ENCODE measurements around the gene PDGFB. TPM values are rescaled to one million over a fixed set of nuclear protein-coding genes. Genes with fewer than 3 reads are reported as not detected.
"Not testable (repeated sequence)": the region's sequence is repeated elsewhere in the genome, so short reads cannot be mapped to it uniquely, and the experiment has no call there.

PDGFB gene
- total RNA-seq, 2 donors from 2014 or later, result 10.8 to 12.6 TPM

DNA sequence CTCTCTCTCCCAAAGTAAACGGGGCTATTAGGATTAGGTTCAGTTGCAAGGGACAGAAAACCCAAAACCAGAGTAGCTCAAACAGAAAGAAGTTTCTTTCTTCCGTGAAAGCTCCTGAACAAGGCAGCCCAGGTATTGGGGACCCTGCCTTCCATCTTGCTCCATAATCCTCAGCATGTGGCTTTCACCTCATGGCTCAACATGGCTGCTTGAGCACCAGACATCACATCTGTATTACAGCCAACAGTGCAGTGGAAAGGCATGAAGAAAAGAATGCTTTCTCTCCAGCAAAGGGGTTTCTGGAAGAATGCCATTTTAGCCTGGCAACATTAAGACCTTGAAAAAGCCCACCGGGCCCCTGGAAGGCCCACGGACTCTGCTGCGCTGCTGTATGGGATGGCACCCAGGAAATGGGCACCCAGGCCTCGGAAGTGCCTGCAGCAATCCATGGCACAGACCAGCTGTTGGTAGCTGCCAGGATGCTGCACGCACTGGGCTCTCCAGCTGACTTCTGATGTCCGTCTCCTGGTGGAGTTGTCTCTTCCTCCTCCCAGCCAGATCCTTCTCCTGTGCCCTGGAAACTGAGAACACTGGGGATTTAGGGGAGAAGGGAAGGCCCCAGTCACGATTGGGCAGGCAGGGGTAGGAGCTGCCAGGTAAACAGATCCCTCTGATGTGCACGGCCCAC lies 22.6 kb downstream of the PDGFB start:
- H3K4me3 ChIP-seq, result no peak overlapping the region
- no peaks in the 10 kb centered on the region for H3K27me3 ChIP-seq (replicated peaks; ENCODE audit: insufficient read depth)
- TF ChIP-seq, protein P1, sequence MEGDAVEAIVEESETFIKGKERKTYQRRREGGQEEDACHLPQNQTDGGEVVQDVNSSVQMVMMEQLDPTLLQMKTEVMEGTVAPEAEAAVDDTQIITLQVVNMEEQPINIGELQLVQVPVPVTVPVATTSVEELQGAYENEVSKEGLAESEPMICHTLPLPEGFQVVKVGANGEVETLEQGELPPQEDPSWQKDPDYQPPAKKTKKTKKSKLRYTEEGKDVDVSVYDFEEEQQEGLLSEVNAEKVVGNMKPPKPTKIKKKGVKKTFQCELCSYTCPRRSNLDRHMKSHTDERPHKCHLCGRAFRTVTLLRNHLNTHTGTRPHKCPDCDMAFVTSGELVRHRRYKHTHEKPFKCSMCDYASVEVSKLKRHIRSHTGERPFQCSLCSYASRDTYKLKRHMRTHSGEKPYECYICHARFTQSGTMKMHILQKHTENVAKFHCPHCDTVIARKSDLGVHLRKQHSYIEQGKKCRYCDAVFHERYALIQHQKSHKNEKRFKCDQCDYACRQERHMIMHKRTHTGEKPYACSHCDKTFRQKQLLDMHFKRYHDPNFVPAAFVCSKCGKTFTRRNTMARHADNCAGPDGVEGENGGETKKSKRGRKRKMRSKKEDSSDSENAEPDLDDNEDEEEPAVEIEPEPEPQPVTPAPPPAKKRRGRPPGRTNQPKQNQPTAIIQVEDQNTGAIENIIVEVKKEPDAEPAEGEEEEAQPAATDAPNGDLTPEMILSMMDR (IDR thresholded peaks at IDR 0.05), result no peak
- DNase-seq (ENCODE audit: low spot score) (no peak), ATAC-seq (ENCODE audit: insufficient number of reproducible peaks, low FRiP score, low read depth) (no peak)
- H3K9me3 ChIP-seq, result no peaks in the 10 kb centered on the region
- H3K4me1 ChIP-seq (ENCODE audit: control insufficient read depth in 1 of 2, low read depth in 2 of 2), result no peaks in the 10 kb centered on the region
- H3K27ac ChIP-seq, result no peak overlapping the region
- H3K36me3 ChIP-seq, result no peaks in the 10 kb centered on the region

DNA sequence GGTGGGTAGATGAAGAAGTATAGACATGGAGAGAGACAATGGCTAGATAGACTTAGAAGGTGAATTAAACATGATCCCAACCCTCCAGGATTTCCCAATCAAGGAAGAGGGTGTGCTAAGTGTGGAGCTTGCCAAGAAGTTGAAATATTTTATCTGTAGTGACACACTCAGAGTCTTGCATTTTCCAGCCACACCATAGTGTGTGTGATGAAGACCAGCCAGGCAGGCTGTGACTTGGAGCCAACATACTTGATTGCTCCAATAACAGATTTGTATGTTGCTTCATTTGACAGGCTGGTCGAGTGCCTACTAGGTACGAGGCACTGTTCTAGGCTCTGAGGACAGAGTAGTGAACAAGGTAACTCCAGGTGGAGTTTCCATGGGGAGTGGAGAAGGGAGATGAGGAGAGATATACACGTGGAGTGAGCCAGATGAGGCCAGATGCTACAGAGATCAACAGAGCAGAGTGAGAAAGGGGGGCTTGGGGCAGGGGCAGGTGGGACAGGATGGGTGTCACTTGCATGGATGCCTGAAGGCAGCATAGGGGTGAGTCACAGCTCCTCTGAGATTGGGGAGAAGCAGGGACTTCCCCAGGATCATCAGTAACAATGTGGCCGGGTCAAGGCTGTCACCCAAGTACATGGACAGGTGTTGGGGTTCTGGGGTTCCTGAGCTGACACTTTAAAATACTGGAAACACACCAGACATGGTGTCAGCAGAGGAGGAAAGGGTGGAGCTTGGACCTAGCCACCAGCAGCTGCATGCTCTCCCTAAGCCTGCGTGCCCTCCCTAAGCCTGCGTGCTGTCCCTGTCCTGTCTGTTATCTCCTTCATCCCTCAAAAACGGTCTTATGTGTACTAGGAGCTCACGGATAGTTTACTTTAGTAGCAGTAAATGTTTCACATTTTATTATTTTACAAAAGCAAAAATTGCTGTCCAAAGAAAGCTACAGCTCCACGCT lies 23.6 kb downstream of the PDGFB start:
- TF ChIP-seq, protein P1 (IDR thresholded peaks at IDR 0.05), result no peak
- H3K9me3 ChIP-seq, result no peaks in the 10 kb centered on the region
- H3K27ac ChIP-seq, result no peak overlapping the region
- no peaks in the 10 kb centered on the region for H3K27me3 ChIP-seq (replicated peaks; ENCODE audit: insufficient read depth)
- no peak overlapping the region for H3K4me3 ChIP-seq
- ATAC-seq (ENCODE audit: insufficient number of reproducible peaks, low FRiP score, low read depth), result no peak
- H3K36me3 ChIP-seq, result no peaks in the 10 kb centered on the region
- no peaks in the 10 kb centered on the region for H3K4me1 ChIP-seq (ENCODE audit: control insufficient read depth in 1 of 2, low read depth in 2 of 2)
- DNase-seq (ENCODE audit: low spot score), result no peak

- no peak overlapping the region for H3K4me3 ChIP-seq
- DNase-seq (ENCODE audit: low spot score), result no peak
- no peaks in the 10 kb centered on the region for H3K4me1 ChIP-seq (ENCODE audit: control insufficient read depth in 1 of 2, low read depth in 2 of 2)
These were observed 24.3 kb downstream of the PDGFB start for GRCh38 chr22:39220450-39220849.

GRCh38 chr22:39219071-39220039 lies 25.4 kb downstream of the PDGFB start:
- ATAC-seq (ENCODE audit: insufficient number of reproducible peaks, low FRiP score, low read depth) (no peak), DNase-seq (ENCODE audit: low spot score) (no peak)
- TF ChIP-seq, protein P1 (IDR thresholded peaks at IDR 0.05), result no peak
- Histone ChIP-seq H3K27ac (no peak overlapping the region), H3K36me3 (no peaks in the 10 kb centered on the region), H3K27me3 (replicated peaks; ENCODE audit: insufficient read depth) (no peaks in the 10 kb centered on the region), H3K4me3 (no peak overlapping the region), H3K9me3 (no peaks in the 10 kb centered on the region), H3K4me1 (ENCODE audit: control insufficient read depth in 1 of 2, low read depth in 2 of 2) (no peaks in the 10 kb centered on the region)

More at GRCh38 chr22:39220450-39220849, 24.3 kb downstream of the PDGFB start:
- TF ChIP-seq, protein P1 (IDR thresholded peaks at IDR 0.05), result no peak
- Histone ChIP-seq H3K27me3 (replicated peaks; ENCODE audit: insufficient read depth) (no peaks in the 10 kb centered on the region), H3K27ac (no peak overlapping the region), H3K36me3 (no peaks in the 10 kb centered on the region), H3K9me3 (no peaks in the 10 kb centered on the region)
- ATAC-seq (ENCODE audit: insufficient number of reproducible peaks, low FRiP score, low read depth), result no peak

- not testable (repeated sequence) for H3K36me3 ChIP-seq; ATAC-seq (ENCODE audit: insufficient number of reproducible peaks, low FRiP score, low read depth); DNase-seq (ENCODE audit: low spot score); H3K4me3 ChIP-seq; H3K27ac ChIP-seq; H3K9me3 ChIP-seq; H3K27me3 ChIP-seq (replicated peaks; ENCODE audit: insufficient read depth); H3K4me1 ChIP-seq (ENCODE audit: control insufficient read depth in 1 of 2, low read depth in 2 of 2)
These were observed 26.4 kb downstream of the PDGFB start for GRCh38 chr22:39218432-39218831.

Measured in thoracic aorta (tissue), 2 donors.